A673 (cell line): Measurements from ENCODE around the gene TSPEAR.

ENCODE experiments used
- EZH2 ChIP-seq: fragments of 200-600 bp; sonication (generic); IDR thresholded peaks from 2 replicates; pipeline ENCODE4 v1.6.1; 2017; ENCODE audit warnings: borderline replicate concordance, low read depth, mild to moderate bottlenecking, mixed read lengths, antibody characterized with exemption, low read length; ENCODE audit not compliant: poor library complexity, severe bottlenecking
- TF ChIP-seq, protein P1 (sequence below): fragments of 300-800, 200-600 bp; sonication (generic); conservative IDR thresholded peaks from 2 replicates; pipeline ENCODE4 v1.5.1; 2017; ENCODE audit warnings: low read depth, mild to moderate bottlenecking, antibody characterized with exemption, low read length, moderate library complexity, mixed read lengths

GRCh38 chr21:44521928-44522752 lies 189.2 kb downstream of the TSPEAR start:
- TF ChIP-seq, protein P1, sequence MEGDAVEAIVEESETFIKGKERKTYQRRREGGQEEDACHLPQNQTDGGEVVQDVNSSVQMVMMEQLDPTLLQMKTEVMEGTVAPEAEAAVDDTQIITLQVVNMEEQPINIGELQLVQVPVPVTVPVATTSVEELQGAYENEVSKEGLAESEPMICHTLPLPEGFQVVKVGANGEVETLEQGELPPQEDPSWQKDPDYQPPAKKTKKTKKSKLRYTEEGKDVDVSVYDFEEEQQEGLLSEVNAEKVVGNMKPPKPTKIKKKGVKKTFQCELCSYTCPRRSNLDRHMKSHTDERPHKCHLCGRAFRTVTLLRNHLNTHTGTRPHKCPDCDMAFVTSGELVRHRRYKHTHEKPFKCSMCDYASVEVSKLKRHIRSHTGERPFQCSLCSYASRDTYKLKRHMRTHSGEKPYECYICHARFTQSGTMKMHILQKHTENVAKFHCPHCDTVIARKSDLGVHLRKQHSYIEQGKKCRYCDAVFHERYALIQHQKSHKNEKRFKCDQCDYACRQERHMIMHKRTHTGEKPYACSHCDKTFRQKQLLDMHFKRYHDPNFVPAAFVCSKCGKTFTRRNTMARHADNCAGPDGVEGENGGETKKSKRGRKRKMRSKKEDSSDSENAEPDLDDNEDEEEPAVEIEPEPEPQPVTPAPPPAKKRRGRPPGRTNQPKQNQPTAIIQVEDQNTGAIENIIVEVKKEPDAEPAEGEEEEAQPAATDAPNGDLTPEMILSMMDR, result no peak
- TF ChIP-seq EZH2, result no peak
